Subcutaneous abdominal adipose tissue (tissue), 5 donors: ENCODE data around the gene CCDC167.
A peak's percentile ranks its signal among the peaks of the same experiment; 100 is the strongest.

ENCODE experiments used
- H3K27ac ChIP-seq: one replicate; pipeline ENCODE4 v1.7.0; 2013; ENCODE audit warnings: low read depth, mild to moderate bottlenecking, inconsistent platforms, low read length, moderate library complexity
- H3K27me3 ChIP-seq, 5 donors: one replicate each; pipeline ENCODE4 v1.7.0; 2013; ENCODE audit warnings: low read length in 5 of 5, inconsistent platforms in 1 of 5; ENCODE audit not compliant: control insufficient read depth in 5 of 5, insufficient read depth in 4 of 5
- H3K36me3 ChIP-seq, 5 donors: one replicate each; pipeline ENCODE4 v1.7.0; 2013; ENCODE audit warnings: low read length in 5 of 5; ENCODE audit not compliant: control insufficient read depth in 5 of 5, insufficient read depth in 5 of 5
- H3K4me1 ChIP-seq, 5 donors: one replicate each; pipeline ENCODE4 v1.7.0; 2013; ENCODE audit warnings: low read length in 5 of 5, mild to moderate bottlenecking in 3 of 5, moderate library complexity in 1 of 5; ENCODE audit not compliant: control insufficient read depth in 5 of 5, insufficient read depth in 5 of 5
- H3K4me3 ChIP-seq, 5 donors: one replicate each; pipeline ENCODE4 v1.7.0; 2013; ENCODE audit warnings: low read length in 5 of 5, low read depth in 1 of 5
- H3K9ac ChIP-seq, 5 donors: one replicate each; pipeline ENCODE4 v1.7.0; 2013; ENCODE audit warnings: low read length in 5 of 5, mild to moderate bottlenecking in 4 of 5, moderate library complexity in 3 of 5
- H3K9me3 ChIP-seq, 5 donors: one replicate each; pipeline ENCODE4 v1.7.0; 2013; ENCODE audit warnings: low read length in 5 of 5; ENCODE audit not compliant: control insufficient read depth in 5 of 5
- donor health status: healthy.
- donor health status: healthy.
- donor health status: healthy.
- donor health status: healthy.
- donor health status: healthy.

Gene CCDC167

GRCh38 chr6:37479266-37479854 lies 20.3 kb downstream of the CCDC167 start:
- Histone ChIP-seq H3K36me3 (peaks cover 0 to 98% (median 93%) of the 10 kb centered on the region in 5 donors), H3K9ac (no peak overlapping the region), H3K9me3 (no peaks in the 10 kb centered on the region), H3K27ac (no peak overlapping the region), H3K27me3 (no peaks in the 10 kb centered on the region), H3K4me3 (no peak overlapping the region), H3K4me1 (no peaks in the 10 kb centered on the region)

GRCh38 chr6:37478827-37479226 lies 20.9 kb downstream of the CCDC167 start:
- Histone ChIP-seq H3K9me3 (no peaks in the 10 kb centered on the region), H3K27ac (no peak overlapping the region), H3K4me3 (no peak overlapping the region), H3K4me1 (peaks cover 0 to 2% (median 0%) of the 10 kb centered on the region in 5 donors), H3K36me3 (peaks cover 0 to 100% (median 97%) of the 10 kb centered on the region in 5 donors), H3K27me3 (no peaks in the 10 kb centered on the region), H3K9ac (no peak overlapping the region)

GRCh38 chr6:37477656-37478435 lies 21.8 kb downstream of the CCDC167 start:
- no peak overlapping the region for H3K9ac ChIP-seq
- H3K4me1 ChIP-seq: peaks cover 0 to 10% (median 4%) of the 10 kb centered on the region in 5 donors
- H3K27ac ChIP-seq: no peak overlapping the region
- no peaks in the 10 kb centered on the region for H3K9me3 ChIP-seq
- H3K27me3 ChIP-seq: no peaks in the 10 kb centered on the region
- H3K4me3 ChIP-seq: no peak overlapping the region
- peaks cover 0 to 100% (median 97%) of the 10 kb centered on the region in 5 donors for H3K36me3 ChIP-seq

GRCh38 chr6:37477191-37477590 lies 22.5 kb downstream of the CCDC167 start:
- no peak overlapping the region for H3K27ac ChIP-seq
- H3K4me3 ChIP-seq: no peak overlapping the region
- peaks cover 0 to 10% (median 4%) of the 10 kb centered on the region in 5 donors for H3K4me1 ChIP-seq
- no peaks in the 10 kb centered on the region for H3K27me3 ChIP-seq
- H3K36me3 ChIP-seq: peaks cover 0 to 100% (median 97%) of the 10 kb centered on the region in 5 donors
- H3K9ac ChIP-seq: no peak overlapping the region
- no peaks in the 10 kb centered on the region for H3K9me3 ChIP-seq

GRCh38 chr6:37474316-37474715 lies 25.4 kb downstream of the CCDC167 start:
- H3K36me3 ChIP-seq: peaks cover 4 to 94% (median 89%) of the 10 kb centered on the region in 5 donors
- no peak overlapping the region for H3K4me3 ChIP-seq
- peaks cover 0 to 10% (median 4%) of the 10 kb centered on the region in 5 donors for H3K4me1 ChIP-seq
- no peak overlapping the region for H3K27ac ChIP-seq
- H3K27me3 ChIP-seq: no peaks in the 10 kb centered on the region
- H3K9ac ChIP-seq: no peak overlapping the region
- no peaks in the 10 kb centered on the region for H3K9me3 ChIP-seq

GRCh38 chr6:37473364-37474095 lies 26.2 kb downstream of the CCDC167 start:
- H3K9me3 ChIP-seq: no peaks in the 10 kb centered on the region
- H3K27ac ChIP-seq: no peak overlapping the region
- peaks cover 0 to 10% (median 4%) of the 10 kb centered on the region in 5 donors for H3K4me1 ChIP-seq
- H3K9ac ChIP-seq: no peak overlapping the region
- H3K36me3 ChIP-seq: peaks cover 4 to 86% (median 81%) of the 10 kb centered on the region in 5 donors
- H3K27me3 ChIP-seq: no peaks in the 10 kb centered on the region
- no peak overlapping the region for H3K4me3 ChIP-seq

GRCh38 chr6:37467718-37468117 lies 32.0 kb downstream of the CCDC167 start:
- H3K4me3 ChIP-seq: no peak overlapping the region
- H3K27me3 ChIP-seq: no peaks in the 10 kb centered on the region
- no peak overlapping the region for H3K9ac ChIP-seq
- H3K36me3 ChIP-seq: peaks cover 18 to 44% (median 36%) of the 10 kb centered on the region in 5 donors
- no peaks in the 10 kb centered on the region for H3K4me1 ChIP-seq
- no peak overlapping the region for H3K27ac ChIP-seq
- peaks cover 0 to 10% (median 5%) of the 10 kb centered on the region in 5 donors for H3K9me3 ChIP-seq

GRCh38 chr6:37463110-37463509 lies 36.6 kb downstream of the CCDC167 start:
- Histone ChIP-seq H3K4me1 (no peaks in the 10 kb centered on the region), H3K9ac (peak overlapping the region in 1 of 5 donors; percentile 14), H3K27ac (no peak overlapping the region), H3K36me3 (peaks cover 33 to 65% (median 58%) of the 10 kb centered on the region in 5 donors), H3K4me3 (no peak overlapping the region), H3K27me3 (no peaks in the 10 kb centered on the region), H3K9me3 (peaks cover 0 to 10% (median 5%) of the 10 kb centered on the region in 5 donors)

- H3K9me3 ChIP-seq: no peaks in the 10 kb centered on the region
- peaks cover 23 to 80% (median 64%) of the 10 kb centered on the region in 5 donors for H3K36me3 ChIP-seq
These were observed 38.9 kb downstream of the CCDC167 start for GRCh38 chr6:37460805-37461204.

More at GRCh38 chr6:37460805-37461204, 38.9 kb downstream of the CCDC167 start:
- H3K4me1 ChIP-seq: no peaks in the 10 kb centered on the region
- no peak overlapping the region for H3K9ac ChIP-seq
- no peaks in the 10 kb centered on the region for H3K27me3 ChIP-seq
- no peak overlapping the region for H3K4me3 ChIP-seq
- no peak overlapping the region for H3K27ac ChIP-seq
